Measurements from ENCODE around the gene MFSD12.

MFSD12 gene

DNA sequence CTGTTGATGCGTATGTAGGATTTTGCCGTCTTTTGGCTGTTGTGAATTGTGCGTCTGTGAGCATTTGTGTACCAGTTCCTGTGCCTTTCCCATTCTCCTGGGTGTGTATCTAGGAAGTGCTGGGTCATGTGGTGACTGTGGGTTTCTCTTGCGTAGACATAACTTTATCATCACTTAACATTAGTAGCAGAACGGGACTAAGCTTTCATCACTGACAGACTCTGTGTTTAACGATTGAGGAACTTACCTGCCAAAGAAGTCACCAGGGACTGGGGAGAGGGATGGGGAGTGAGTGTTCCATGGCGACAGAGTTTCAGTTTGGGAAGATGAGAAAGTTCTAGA is 36.3 kb downstream of the MFSD12 start:
- Histone ChIP-seq H3K4me1 (ENCODE audit: control insufficient read depth, insufficient read depth, low read length) (peaks cover 20% of the 10 kb centered on the region), H3K9ac (ENCODE audit: low read length) (no peak overlapping the region), H3K9me3 (ENCODE audit: control insufficient read depth, low read length) (no peaks in the 10 kb centered on the region), H3K36me3 (ENCODE audit: control insufficient read depth, insufficient read depth, low read length) (no peaks in the 10 kb centered on the region), H3K4me3 (ENCODE audit: low read length) (no peak overlapping the region), H3K27me3 (ENCODE audit: control insufficient read depth, insufficient read depth, low read length) (no peaks in the 10 kb centered on the region)

- H3K9ac ChIP-seq (ENCODE audit: low read length), result no peak overlapping the region
- H3K27me3 ChIP-seq (ENCODE audit: control insufficient read depth, insufficient read depth, low read length), result no peaks in the 10 kb centered on the region
Observed at GRCh38 chr19:3520166-3521103, 37.0 kb downstream of the MFSD12 start.

DNA sequence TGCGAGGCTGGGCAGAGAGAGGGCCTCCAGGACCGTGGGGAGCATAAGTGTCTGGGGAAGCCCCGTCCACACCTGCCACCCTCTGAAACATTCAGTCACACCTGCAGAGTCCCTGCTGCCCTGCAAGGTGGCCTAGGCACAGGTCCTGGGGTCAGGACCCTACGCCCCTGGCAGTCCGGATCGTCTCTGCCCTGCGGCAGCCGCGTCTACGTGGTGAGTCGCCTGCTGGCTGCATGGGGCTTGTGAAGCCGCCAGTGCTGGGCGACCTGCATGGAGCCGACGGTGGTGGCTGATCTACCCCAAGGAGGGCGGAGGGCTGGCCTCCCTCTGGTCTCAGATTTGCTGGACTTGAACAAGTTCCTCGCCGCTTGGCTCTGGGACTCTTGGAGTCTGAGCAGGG is 38.3 kb downstream of the MFSD12 start:
- H3K27me3 ChIP-seq (ENCODE audit: control insufficient read depth, insufficient read depth, low read length), result no peaks in the 10 kb centered on the region
- no peaks in the 10 kb centered on the region for H3K9me3 ChIP-seq (ENCODE audit: control insufficient read depth, low read length)
- H3K4me1 ChIP-seq (ENCODE audit: control insufficient read depth, insufficient read depth, low read length), result peaks cover 22% of the 10 kb centered on the region
- H3K4me3 ChIP-seq (ENCODE audit: low read length), result no peak overlapping the region
- no peaks in the 10 kb centered on the region for H3K36me3 ChIP-seq (ENCODE audit: control insufficient read depth, insufficient read depth, low read length)
- no peak overlapping the region for H3K9ac ChIP-seq (ENCODE audit: low read length)

More at GRCh38 chr19:3520166-3521103, 37.0 kb downstream of the MFSD12 start:
- H3K9me3 ChIP-seq (ENCODE audit: control insufficient read depth, low read length), result no peaks in the 10 kb centered on the region
- H3K36me3 ChIP-seq (ENCODE audit: control insufficient read depth, insufficient read depth, low read length), result no peaks in the 10 kb centered on the region
- no peak overlapping the region for H3K4me3 ChIP-seq (ENCODE audit: low read length)
- peaks cover 22% of the 10 kb centered on the region for H3K4me1 ChIP-seq (ENCODE audit: control insufficient read depth, insufficient read depth, low read length)

DNA sequence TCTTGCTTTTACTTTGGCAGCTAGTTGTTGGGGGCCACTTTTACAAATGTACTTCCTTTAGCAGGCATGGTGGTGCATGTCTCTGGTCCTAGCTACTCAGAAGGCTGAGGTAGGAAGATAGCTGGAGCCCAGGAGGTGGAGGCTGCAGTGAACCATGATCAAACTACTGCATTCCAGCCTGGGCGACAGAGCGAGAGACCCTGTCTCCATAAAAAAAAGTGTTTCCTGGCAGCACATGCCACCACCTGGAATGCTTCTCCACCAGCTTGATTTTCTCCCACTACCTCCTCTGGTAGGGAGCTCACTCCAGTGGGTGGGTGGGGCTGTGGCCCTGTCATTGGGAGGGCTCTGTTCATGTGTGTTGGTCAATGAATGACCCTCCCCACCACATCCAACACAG is 38.7 kb downstream of the MFSD12 start:
- H3K27me3 ChIP-seq (ENCODE audit: control insufficient read depth, insufficient read depth, low read length), result no peaks in the 10 kb centered on the region
- H3K4me1 ChIP-seq (ENCODE audit: control insufficient read depth, insufficient read depth, low read length), result peaks cover 22% of the 10 kb centered on the region
- H3K4me3 ChIP-seq (ENCODE audit: low read length), result no peak overlapping the region
- no peaks in the 10 kb centered on the region for H3K9me3 ChIP-seq (ENCODE audit: control insufficient read depth, low read length)
- H3K36me3 ChIP-seq (ENCODE audit: control insufficient read depth, insufficient read depth, low read length), result no peaks in the 10 kb centered on the region
- no peak overlapping the region for H3K9ac ChIP-seq (ENCODE audit: low read length)

DNA sequence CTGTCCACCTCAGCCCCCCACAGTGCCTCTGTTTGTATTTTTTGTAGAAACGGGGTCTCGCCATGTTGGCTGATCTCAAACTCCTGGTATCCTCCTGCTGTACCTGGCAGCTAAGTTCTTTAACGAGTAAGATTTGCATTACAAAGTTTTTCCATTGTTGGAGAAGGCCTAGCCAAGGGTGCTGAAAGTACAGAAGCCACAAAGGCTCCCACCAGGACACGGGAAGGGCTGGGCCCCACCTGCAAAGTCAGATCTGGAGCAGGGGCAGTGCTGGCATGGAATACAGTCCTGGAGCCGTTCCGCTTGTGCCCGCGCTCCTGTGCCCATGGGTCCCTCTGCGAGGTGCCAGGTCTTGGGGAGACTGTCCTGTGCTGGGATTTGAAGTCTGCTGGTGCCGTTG is 39.1 kb downstream of the MFSD12 start:
- Histone ChIP-seq H3K36me3 (ENCODE audit: control insufficient read depth, insufficient read depth, low read length) (no peaks in the 10 kb centered on the region), H3K4me1 (ENCODE audit: control insufficient read depth, insufficient read depth, low read length) (peaks cover 22% of the 10 kb centered on the region), H3K9ac (ENCODE audit: low read length) (no peak overlapping the region), H3K27me3 (ENCODE audit: control insufficient read depth, insufficient read depth, low read length) (no peaks in the 10 kb centered on the region), H3K9me3 (ENCODE audit: control insufficient read depth, low read length) (no peaks in the 10 kb centered on the region), H3K4me3 (ENCODE audit: low read length) (no peak overlapping the region)

GRCh38 chr19:3517638-3518037 is 39.7 kb downstream of the MFSD12 start:
- no peaks in the 10 kb centered on the region for H3K36me3 ChIP-seq (ENCODE audit: control insufficient read depth, insufficient read depth, low read length)
- H3K9me3 ChIP-seq (ENCODE audit: control insufficient read depth, low read length), result no peaks in the 10 kb centered on the region
- no peak overlapping the region for H3K9ac ChIP-seq (ENCODE audit: low read length)
- peaks cover 22% of the 10 kb centered on the region for H3K4me1 ChIP-seq (ENCODE audit: control insufficient read depth, insufficient read depth, low read length)
- H3K4me3 ChIP-seq (ENCODE audit: low read length), result no peak overlapping the region
- no peaks in the 10 kb centered on the region for H3K27me3 ChIP-seq (ENCODE audit: control insufficient read depth, insufficient read depth, low read length)

DNA sequence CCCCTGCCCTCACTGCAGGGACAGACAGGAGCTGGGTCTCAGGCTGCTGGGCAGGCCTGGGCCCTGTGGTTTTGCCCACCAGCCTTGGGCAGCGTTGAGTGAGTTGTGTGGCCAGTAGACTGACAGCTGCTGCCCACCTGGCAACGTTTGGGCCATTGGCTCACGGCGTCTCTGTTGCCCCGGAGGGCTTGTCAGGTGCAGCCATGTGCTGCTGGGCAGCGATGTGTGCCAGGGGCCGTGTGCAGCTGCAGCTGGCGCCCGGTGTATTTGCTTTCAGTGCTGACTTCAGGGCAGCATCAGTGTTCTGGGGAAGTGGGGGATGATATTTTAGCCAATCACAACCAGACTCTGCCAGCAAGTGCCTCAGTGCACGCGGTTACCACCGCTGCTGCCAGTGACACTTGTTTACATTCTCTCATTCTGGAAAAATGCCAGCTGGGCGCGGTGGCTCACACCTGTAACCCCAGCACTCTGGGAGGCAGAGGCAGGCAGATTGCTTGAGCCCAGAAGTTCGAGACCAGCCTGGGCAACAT is 40.6 kb downstream of the MFSD12 start:
- H3K4me3 ChIP-seq (ENCODE audit: low read length), result no peak overlapping the region

DNA sequence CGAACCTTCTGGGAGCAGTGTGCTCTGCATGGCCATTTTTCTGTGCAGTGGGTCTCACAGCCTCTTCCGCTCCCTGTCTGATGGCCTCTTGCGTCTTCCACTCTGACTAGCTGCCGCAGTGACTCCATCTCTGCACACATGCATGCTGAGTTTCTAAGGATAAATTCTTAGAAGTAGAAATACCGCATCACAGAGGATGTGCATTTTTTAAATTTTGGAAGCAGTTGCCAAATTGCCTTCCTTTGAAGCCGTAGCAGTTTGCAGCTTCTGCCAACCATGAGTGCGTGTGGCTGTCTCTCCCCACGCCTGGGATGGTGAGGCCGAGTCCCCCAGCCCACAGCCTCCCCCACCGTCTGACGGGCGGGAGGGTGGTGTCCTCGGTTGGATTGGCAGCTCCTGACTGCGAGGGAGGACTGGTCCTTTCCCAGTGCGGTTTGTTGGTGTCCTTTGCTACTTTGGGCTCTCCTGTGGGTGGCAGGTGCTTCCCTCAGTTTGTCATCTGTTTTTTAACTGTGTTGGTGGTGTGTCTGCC is 41.4 kb downstream of the MFSD12 start:
- Histone ChIP-seq H3K9me3 (ENCODE audit: control insufficient read depth, low read length) (no peaks in the 10 kb centered on the region), H3K27me3 (ENCODE audit: control insufficient read depth, insufficient read depth, low read length) (no peaks in the 10 kb centered on the region), H3K4me1 (ENCODE audit: control insufficient read depth, insufficient read depth, low read length) (peaks cover 22% of the 10 kb centered on the region), H3K36me3 (ENCODE audit: control insufficient read depth, insufficient read depth, low read length) (no peaks in the 10 kb centered on the region), H3K9ac (ENCODE audit: low read length) (no peak overlapping the region), H3K4me3 (ENCODE audit: low read length) (no peak overlapping the region)

More for the DNA sequence above, 40.6 kb downstream of the MFSD12 start:
- no peaks in the 10 kb centered on the region for H3K27me3 ChIP-seq (ENCODE audit: control insufficient read depth, insufficient read depth, low read length)
- H3K9ac ChIP-seq (ENCODE audit: low read length), result no peak overlapping the region
- H3K9me3 ChIP-seq (ENCODE audit: control insufficient read depth, low read length), result no peaks in the 10 kb centered on the region
- H3K4me1 ChIP-seq (ENCODE audit: control insufficient read depth, insufficient read depth, low read length), result peaks cover 23% of the 10 kb centered on the region
- H3K36me3 ChIP-seq (ENCODE audit: control insufficient read depth, insufficient read depth, low read length), result no peaks in the 10 kb centered on the region

- H3K4me1 ChIP-seq (ENCODE audit: control insufficient read depth, insufficient read depth, low read length), result peaks cover 17% of the 10 kb centered on the region
- H3K27me3 ChIP-seq (ENCODE audit: control insufficient read depth, insufficient read depth, low read length), result no peaks in the 10 kb centered on the region
- no peaks in the 10 kb centered on the region for H3K9me3 ChIP-seq (ENCODE audit: control insufficient read depth, low read length)
- H3K4me3 ChIP-seq (ENCODE audit: low read length), result no peak overlapping the region
- H3K36me3 ChIP-seq (ENCODE audit: control insufficient read depth, insufficient read depth, low read length), result no peaks in the 10 kb centered on the region
- H3K9ac ChIP-seq (ENCODE audit: low read length), result no peak overlapping the region
Observed at GRCh38 chr19:3514930-3515329, 42.5 kb downstream of the MFSD12 start.

- H3K9me3 ChIP-seq (ENCODE audit: control insufficient read depth, low read length), result no peaks in the 10 kb centered on the region
- no peak overlapping the region for H3K4me3 ChIP-seq (ENCODE audit: low read length)
- peaks cover 17% of the 10 kb centered on the region for H3K4me1 ChIP-seq (ENCODE audit: control insufficient read depth, insufficient read depth, low read length)
- no peak overlapping the region for H3K9ac ChIP-seq (ENCODE audit: low read length)
- H3K36me3 ChIP-seq (ENCODE audit: control insufficient read depth, insufficient read depth, low read length), result no peaks in the 10 kb centered on the region
- no peaks in the 10 kb centered on the region for H3K27me3 ChIP-seq (ENCODE audit: control insufficient read depth, insufficient read depth, low read length)
Observed at GRCh38 chr19:3513229-3514140, 43.9 kb downstream of the MFSD12 start.

- Histone ChIP-seq H3K9ac (ENCODE audit: low read length) (no peak overlapping the region), H3K9me3 (ENCODE audit: control insufficient read depth, low read length) (no peaks in the 10 kb centered on the region), H3K4me1 (ENCODE audit: control insufficient read depth, insufficient read depth, low read length) (peaks cover 17% of the 10 kb centered on the region), H3K36me3 (ENCODE audit: control insufficient read depth, insufficient read depth, low read length) (no peaks in the 10 kb centered on the region), H3K4me3 (ENCODE audit: low read length) (no peak overlapping the region), H3K27me3 (ENCODE audit: control insufficient read depth, insufficient read depth, low read length) (no peaks in the 10 kb centered on the region)
Observed at GRCh38 chr19:3512562-3513228, 44.7 kb downstream of the MFSD12 start.

Measured in mucosa of stomach (tissue), 1 donor.